RWPE2 (cell line): ENCODE data around the gene ZDHHC11.
"Not testable (repeated sequence)": the region's sequence is repeated elsewhere in the genome, so short reads cannot be mapped to it uniquely, and the experiment has no call there.

Experiments
- ATAC-seq: fragments of 200-7000 bp; cut with Tn5 transposase; 3 replicates; pipeline ENCODE4 v1.9.1; 2021; ENCODE audit warnings: low read depth
- DNase-seq: peaks from one replicate; pipeline ENCODE4 v3.0.0-alpha.2; 2020; ENCODE audit warnings: low spot score
- H3K27ac ChIP-seq: fragments of 450-650 bp; 2 replicates; pipeline ENCODE4 v1.5.1; 2017; ENCODE audit warnings: mild to moderate bottlenecking; ENCODE audit not compliant: poor library complexity, severe bottlenecking
- H3K27me3 ChIP-seq: fragments of 250-450 bp; sonication (Bioruptor Pico); 2 replicates; pipeline ENCODE4 v1.5.1; 2021; ENCODE audit warnings: mild to moderate bottlenecking, moderate library complexity; ENCODE audit not compliant: insufficient read depth, poor library complexity, severe bottlenecking
- H3K36me3 ChIP-seq: fragments of 250-450 bp; sonication (Bioruptor Pico); 2 replicates; pipeline ENCODE4 v1.5.1; 2020; ENCODE audit warnings: low read depth, mild to moderate bottlenecking, moderate library complexity
- H3K4me1 ChIP-seq: fragments of 250-450 bp; sonication (Bioruptor Pico); 2 replicates; pipeline ENCODE4 v1.5.1; 2021; ENCODE audit warnings: mild to moderate bottlenecking, moderate library complexity; ENCODE audit not compliant: insufficient read depth, poor library complexity, severe bottlenecking
- H3K4me3 ChIP-seq: fragments of 250-450 bp; sonication (Bioruptor Pico); 2 replicates; pipeline ENCODE4 v1.5.1; 2021; ENCODE audit warnings: mild to moderate bottlenecking, moderate library complexity; ENCODE audit not compliant: severe bottlenecking
- H3K9me3 ChIP-seq: fragments of 250-450 bp; sonication (Bioruptor Pico); 2 replicates; pipeline ENCODE4 v1.5.1; 2021; ENCODE audit warnings: mild to moderate bottlenecking, moderate library complexity; ENCODE audit not compliant: severe bottlenecking
- CTCF ChIP-seq: fragments of 450-650 bp; IDR thresholded peaks from one replicate; pipeline ENCODE4 v1.5.1; 2017; ENCODE audit warnings: mild to moderate bottlenecking, moderate library complexity; ENCODE audit not compliant: poor library complexity, severe bottlenecking

The ZDHHC11 gene

DNA sequence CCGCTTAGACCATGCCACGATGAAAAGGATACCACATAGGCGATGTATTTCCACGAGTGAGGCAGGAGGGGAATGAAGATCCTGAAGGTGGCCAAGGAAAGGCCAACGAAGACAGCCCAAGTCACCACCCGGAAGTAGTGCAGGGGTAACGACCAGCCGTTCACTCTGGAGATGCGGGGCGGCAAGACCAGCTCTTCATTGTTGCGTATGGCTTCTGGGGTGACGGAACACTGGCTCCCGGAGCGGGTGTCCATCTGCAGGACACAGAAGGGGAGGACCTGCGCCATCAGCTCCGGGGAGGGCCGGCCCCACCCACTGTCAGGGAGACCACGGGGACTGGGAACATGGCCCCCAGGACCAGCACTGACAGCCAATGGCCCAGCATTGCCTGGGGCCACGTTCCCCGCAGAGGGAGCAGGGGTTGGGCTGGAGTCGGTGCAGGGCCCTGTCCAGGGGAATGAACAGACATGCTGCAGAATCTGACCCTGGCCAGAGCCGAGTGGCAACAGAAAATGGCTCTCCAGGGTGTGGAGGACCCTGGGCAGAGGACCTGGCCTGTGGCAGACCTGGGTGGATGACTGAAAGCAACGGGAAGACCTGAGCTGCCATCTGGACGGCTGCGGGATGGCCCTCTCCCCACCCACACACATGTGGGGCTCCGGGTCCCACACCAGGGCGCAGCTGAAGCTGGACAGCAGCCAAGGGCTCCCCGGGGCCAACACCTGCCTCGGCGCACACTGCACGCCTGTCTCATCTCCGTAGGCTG, 83.9 kb downstream of the ZDHHC11 start:
- no peak for ATAC-seq
- H3K9me3 ChIP-seq, result no peaks in the 10 kb centered on the region
- DNase-seq, result peak; percentile 65
- H3K36me3 ChIP-seq, result no peaks in the 10 kb centered on the region
- H3K4me3 ChIP-seq, result no peak overlapping the region
- no peaks in the 10 kb centered on the region for H3K27me3 ChIP-seq
- H3K27ac ChIP-seq, result no peak overlapping the region
- TF ChIP-seq CTCF, result no peak
- H3K4me1 ChIP-seq, result no peaks in the 10 kb centered on the region

GRCh38 chr5:765948-766631, 84.7 kb downstream of the ZDHHC11 start:
- DNase-seq (peak; percentile 63), ATAC-seq (no peak)
- no peak for TF ChIP-seq CTCF

DNA sequence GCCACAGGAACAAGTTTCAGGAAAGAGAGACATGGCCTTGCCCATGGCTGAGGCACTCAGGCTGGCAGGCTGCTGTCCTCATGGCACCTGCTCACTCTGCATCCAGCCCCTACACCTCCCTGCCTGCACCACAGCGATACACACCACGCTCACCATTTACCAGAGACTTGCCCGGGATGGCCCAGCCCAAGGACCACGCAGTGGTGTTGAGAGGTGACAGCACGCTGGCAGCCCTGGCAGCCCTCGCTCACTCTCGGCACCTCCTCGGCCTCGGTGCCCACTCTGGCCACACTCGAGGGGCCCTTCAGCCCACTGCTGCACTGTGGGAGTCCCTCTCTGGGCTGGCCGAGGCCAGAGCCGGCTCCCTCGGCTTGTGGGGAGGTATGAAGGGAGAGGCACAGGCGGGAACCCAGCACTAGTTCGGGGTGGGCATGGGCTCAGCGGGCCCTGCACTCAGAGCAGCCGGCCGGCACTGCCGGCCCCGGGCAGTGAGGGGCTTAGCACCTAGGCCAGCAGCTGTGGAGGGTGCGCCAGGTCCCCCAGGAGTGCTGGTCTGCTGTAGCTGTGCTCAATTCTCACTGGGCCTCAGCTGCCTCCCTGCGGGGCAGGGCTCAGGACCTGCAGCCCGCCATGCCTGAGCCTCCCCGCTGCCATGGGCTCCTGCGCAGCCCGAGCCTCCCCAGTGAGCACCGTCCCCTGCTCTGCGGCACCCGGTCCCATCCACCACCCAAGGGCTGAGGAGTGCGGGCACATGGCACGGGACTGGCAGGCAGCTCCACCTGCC, 86.6 kb downstream of the ZDHHC11 start:
- Histone ChIP-seq H3K27ac (no peak overlapping the region), H3K4me1 (no peaks in the 10 kb centered on the region), H3K4me3 (no peak overlapping the region), H3K9me3 (no peaks in the 10 kb centered on the region), H3K36me3 (no peaks in the 10 kb centered on the region), H3K27me3 (no peaks in the 10 kb centered on the region)
- ATAC-seq (no peak), DNase-seq (peak; percentile 58)
- TF ChIP-seq CTCF, result no peak

More at GRCh38 chr5:765948-766631, 84.7 kb downstream of the ZDHHC11 start:
- Histone ChIP-seq H3K27ac (no peak overlapping the region), H3K9me3 (no peaks in the 10 kb centered on the region), H3K27me3 (no peaks in the 10 kb centered on the region), H3K4me3 (no peak overlapping the region), H3K36me3 (no peaks in the 10 kb centered on the region), H3K4me1 (no peaks in the 10 kb centered on the region)

DNA sequence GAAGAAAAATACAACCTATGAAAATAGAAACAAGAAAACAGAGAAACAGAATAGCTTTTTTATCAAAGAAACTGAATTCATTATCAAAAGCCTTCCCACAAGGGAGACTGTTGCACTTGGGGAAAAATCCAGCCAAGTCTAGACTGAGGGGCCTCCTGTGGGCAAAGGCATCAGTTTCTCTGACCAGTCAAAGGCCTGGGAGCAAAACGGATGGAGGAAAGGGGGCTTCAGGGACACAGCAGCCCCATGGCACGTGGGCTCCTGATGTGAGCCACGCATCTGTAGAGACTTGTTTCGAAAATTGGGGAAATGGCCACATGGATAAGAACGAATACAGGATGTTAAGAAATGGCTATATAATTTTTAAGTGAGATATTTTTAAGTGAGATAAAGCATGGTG, 87.4 kb downstream of the ZDHHC11 start:
- H3K36me3 ChIP-seq, result no peaks in the 10 kb centered on the region
- H3K27me3 ChIP-seq, result no peaks in the 10 kb centered on the region
- no peak for ATAC-seq
- H3K27ac ChIP-seq, result no peak overlapping the region
- H3K4me3 ChIP-seq, result no peak overlapping the region
- TF ChIP-seq CTCF, result no peak
- H3K9me3 ChIP-seq, result no peaks in the 10 kb centered on the region
- peak; percentile 6 for DNase-seq
- no peaks in the 10 kb centered on the region for H3K4me1 ChIP-seq

DNA sequence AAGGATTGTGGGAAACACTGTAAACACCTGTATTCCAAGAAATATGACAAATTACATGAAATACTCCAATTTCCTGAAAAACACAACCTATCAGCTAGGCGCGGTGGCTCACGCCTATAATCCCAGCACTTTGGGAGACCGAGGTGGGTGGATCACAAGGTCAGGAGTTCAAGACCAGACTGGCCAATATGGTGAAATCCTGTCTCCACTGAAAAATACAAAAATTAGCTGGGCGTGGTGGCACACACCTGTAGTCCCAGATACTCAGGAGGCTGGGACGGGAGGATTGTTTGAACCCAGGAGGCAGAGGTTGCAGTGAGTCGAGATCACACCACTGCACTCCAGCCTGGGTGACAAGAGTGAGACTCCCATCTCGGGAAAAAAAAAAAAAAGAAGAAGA, 87.8 kb downstream of the ZDHHC11 start:
- not testable (repeated sequence) for H3K36me3 ChIP-seq, H3K4me1 ChIP-seq, H3K9me3 ChIP-seq, H3K4me3 ChIP-seq, H3K27me3 ChIP-seq, ATAC-seq, H3K27ac ChIP-seq
- DNase-seq, result peak; percentile 23
